GM23248 (cell line): ENCODE results near the gene MYO15A. TPM values are rescaled to one million over a fixed set of nuclear protein-coding genes. Genes with fewer than 3 reads are reported as not detected.

Experiments used
- DNase-seq: peaks from one replicate; pipeline ENCODE4 v3.0.0-alpha.2; 2015
- H2AFZ ChIP-seq: fragments of 200-600 bp; sonication (generic); 2 replicates; pipeline ENCODE4 v1.6.1; 2016; ENCODE audit warnings: antibody characterized with exemption
- H3F3A ChIP-seq: fragments of 200-600 bp; sonication (generic); 2 replicates; pipeline ENCODE4 v1.6.1; 2016; ENCODE audit warnings: mild to moderate bottlenecking, antibody characterized with exemption, mixed run types; ENCODE audit not compliant: insufficient read depth
- H3K27ac ChIP-seq: fragments of 200-600 bp; sonication (generic); 2 replicates; pipeline ENCODE4 v1.5.1; 2016; ENCODE audit warnings: mild to moderate bottlenecking
- H3K27me3 ChIP-seq: fragments of 200-600 bp; sonication (generic); replicated peaks from 2 replicates; pipeline ENCODE4 v1.6.1; 2016; ENCODE audit warnings: mild to moderate bottlenecking; ENCODE audit not compliant: insufficient read depth
- H3K36me3 ChIP-seq: fragments of 200-600 bp; sonication (generic); 2 replicates; pipeline ENCODE4 v1.6.1; 2016; ENCODE audit warnings: low read depth, mild to moderate bottlenecking
- H3K4me1 ChIP-seq: fragments of 200-600 bp; sonication (generic); 2 replicates; pipeline ENCODE4 v1.6.1; 2016; ENCODE audit warnings: mild to moderate bottlenecking; ENCODE audit not compliant: insufficient read depth
- H3K4me2 ChIP-seq: fragments of 200-600 bp; sonication (generic); one replicate; pipeline ENCODE4 v1.6.1; 2016; ENCODE audit warnings: mild to moderate bottlenecking; ENCODE audit not compliant: unreplicated experiment
- H3K4me3 ChIP-seq: fragments of 200-600 bp; sonication (generic); 2 replicates; pipeline ENCODE4 v1.5.1; 2016; ENCODE audit warnings: mild to moderate bottlenecking
- H3K79me2 ChIP-seq: fragments of 200-600 bp; sonication (generic); 2 replicates; pipeline ENCODE4 v1.6.1; 2016; ENCODE audit warnings: mild to moderate bottlenecking; ENCODE audit not compliant: insufficient read depth
- H3K9ac ChIP-seq: fragments of 200-600 bp; sonication (generic); 2 replicates; pipeline ENCODE4 v1.6.1; 2016; ENCODE audit warnings: mild to moderate bottlenecking
- H3K9me2 ChIP-seq: fragments of 200-600 bp; sonication (generic); 2 replicates; pipeline ENCODE4 v1.6.1; 2016; ENCODE audit warnings: mixed run types, mild to moderate bottlenecking, moderate library complexity; ENCODE audit not compliant: insufficient read depth
- H3K9me3 ChIP-seq: fragments of 200-600 bp; sonication (generic); one replicate; pipeline ENCODE4 v1.6.1; 2017; ENCODE audit warnings: low read depth
- H4K20me1 ChIP-seq: fragments of 200-600 bp; sonication (generic); 2 replicates; pipeline ENCODE4 v1.6.0; 2016; ENCODE audit not compliant: insufficient read depth
- EZH2 ChIP-seq: fragments of 200-600 bp; sonication (generic); IDR thresholded peaks from 2 replicates; pipeline ENCODE4 v1.6.1; 2018; ENCODE audit warnings: antibody characterized with exemption, mild to moderate bottlenecking; ENCODE audit not compliant: insufficient read depth, poor library complexity, severe bottlenecking
- EZH2phosphoT487 ChIP-seq: fragments of 200-600 bp; sonication (generic); IDR thresholded peaks from 2 replicates; pipeline ENCODE4 v1.6.1; 2018; ENCODE audit warnings: antibody characterized with exemption, moderate library complexity, mild to moderate bottlenecking, low read depth; ENCODE audit not compliant: insufficient read depth
- WGBS, 2 experiments: methylation state at CpG; one replicate each; pipeline ENCODE4 v1.1.6; 2015 to 2017; ENCODE audit warnings: low lambda C conversion rate in 2 of 2, low coverage in 1 of 2; ENCODE audit errors: missing lambda C conversion rate in 2 of 2; 5-methylcytosine and 5-hydroxymethylcytosine counted together
- in situ Hi-C: fragments of 300-500 bp; cut with MboI; formaldehyde crosslinking; loops from 2 replicates; pipeline ENCODE4 v1.15.0; 2020
- polyA plus RNA-seq: library from polyadenylated mRNA; unstranded; fragments of >200 nt; fragmentation: Nextera tagmentation; extraction: Ambion mirVana; gene quantifications from 2 replicates; pipeline ENCODE4 v1.2.1, GENCODE V29; 2016
- total RNA-seq: library from RNA; depleted of rRNA; stranded (reverse); fragments of >200 nt; shearing (Covaris generic); gene quantifications from 2 replicates; pipeline ENCODE4 v1.2.3, GENCODE V29; 2014

MYO15A gene
- total and polyA plus RNA-seq, 2 experiments from 2014 or later, result 0.54 to 0.70 TPM

DNA sequence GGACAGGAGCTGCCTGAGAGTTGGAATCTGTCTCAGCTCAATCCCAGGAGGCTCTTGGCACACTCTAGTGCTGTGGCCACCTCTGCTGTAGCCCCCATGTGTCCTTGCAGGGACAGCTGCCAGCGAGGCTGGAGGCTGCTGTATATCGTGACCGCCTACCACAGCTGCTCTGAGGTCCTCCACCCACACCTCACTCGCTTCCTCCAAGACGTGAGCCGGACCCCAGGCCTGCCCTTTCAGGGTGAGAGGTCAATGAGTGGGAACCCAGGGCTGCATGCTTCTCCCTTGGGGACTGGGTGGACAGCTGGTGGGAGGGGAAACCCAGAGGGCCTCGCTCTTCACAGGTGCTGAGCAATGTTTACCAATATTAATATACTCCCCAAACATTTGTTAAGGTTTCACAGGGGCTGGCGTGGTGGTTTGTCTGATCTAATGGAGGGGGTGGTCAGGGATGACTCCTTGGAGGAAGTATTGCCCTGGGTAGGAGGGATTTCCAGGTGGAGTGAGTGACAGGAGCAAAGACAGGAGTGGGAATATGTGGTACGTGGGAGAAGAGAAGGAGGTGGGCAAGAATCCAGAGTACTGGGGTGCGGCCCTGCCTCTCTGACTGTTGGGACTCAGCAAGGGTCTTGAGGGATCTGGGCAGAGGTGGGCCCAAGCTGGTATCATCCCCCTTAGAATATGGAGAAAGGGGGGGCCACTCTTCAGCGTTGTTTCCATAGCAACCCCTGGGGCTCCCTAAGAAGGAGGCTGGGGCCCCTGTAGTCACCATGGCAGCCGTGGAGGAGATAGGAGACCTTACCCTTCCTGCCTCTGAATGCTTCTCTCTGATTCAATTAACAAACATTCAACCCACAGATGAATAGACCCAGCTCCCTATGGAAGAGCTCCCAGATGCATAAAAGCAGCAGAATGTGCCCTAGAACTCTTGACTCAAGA, 52.9 kb downstream of the MYO15A start:
- Histone ChIP-seq H3K27ac (no peak overlapping the region), H3K9me3 (no peaks in the 10 kb centered on the region), H3K9me2 (no peaks in the 10 kb centered on the region), H3K79me2 (no peaks in the 10 kb centered on the region), H3K4me1 (peaks cover 13% of the 10 kb centered on the region; the same call in 1 of the 2 replicates), H3K36me3 (no peaks in the 10 kb centered on the region), H3K27me3 (no peaks in the 10 kb centered on the region), H3K4me3 (no peak overlapping the region), H2AFZ (no peak overlapping the region), H3F3A (peaks cover 8% of the 10 kb centered on the region), H4K20me1 (no peaks in the 10 kb centered on the region), H3K9ac (no peak overlapping the region), H3K4me2 (no peak overlapping the region)
- DNase-seq, result peak; percentile 33
- no peak for TF ChIP-seq EZH2
- TF ChIP-seq EZH2phosphoT487, result no peak
- in situ Hi-C loops, result no loop called here
- 75 to 77% methylated on average over 12 of the region's 12 CpGs for WGBS, 2 experiments

DNA sequence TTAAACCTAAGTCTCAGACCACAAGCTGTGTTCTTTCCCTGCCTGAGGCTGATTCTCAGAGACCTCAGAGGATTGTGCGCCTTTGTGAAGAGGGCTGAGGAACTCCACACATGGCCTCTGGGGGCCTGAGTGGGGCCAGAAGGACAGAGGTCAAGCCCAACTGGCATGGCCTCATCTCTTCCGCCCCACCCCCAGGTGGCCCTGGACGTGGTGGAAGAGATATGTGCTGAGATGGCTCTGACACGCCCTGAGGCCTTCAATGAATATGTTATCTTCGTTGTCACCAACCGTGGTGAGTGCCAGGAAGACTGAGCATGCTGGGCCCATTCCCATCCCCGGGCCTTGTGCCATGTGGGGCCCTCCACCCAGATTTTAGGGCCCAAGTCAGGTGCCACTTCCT, 55.0 kb downstream of the MYO15A start:
- no peaks in the 10 kb centered on the region for H3K79me2 ChIP-seq
- H4K20me1 ChIP-seq, result no peaks in the 10 kb centered on the region
- no peak overlapping the region for H3K4me2 ChIP-seq
- H2AFZ ChIP-seq, result no peak overlapping the region
- H3K9me3 ChIP-seq, result no peaks in the 10 kb centered on the region
- TF ChIP-seq EZH2, result no peak
- TF ChIP-seq EZH2phosphoT487, result no peak
- WGBS, 2 experiments, result 79 to 83% methylated on average over 7 of the region's 7 CpGs
- no peaks in the 10 kb centered on the region for H3K27me3 ChIP-seq
- peaks cover 8% of the 10 kb centered on the region; the same call in 1 of the 2 replicates for H3F3A ChIP-seq
- H3K27ac ChIP-seq, result no peak overlapping the region
- H3K4me1 ChIP-seq, result peaks cover 13% of the 10 kb centered on the region; the same call in 1 of the 2 replicates
- no peaks in the 10 kb centered on the region for H3K36me3 ChIP-seq
- H3K9ac ChIP-seq, result no peak overlapping the region
- H3K4me3 ChIP-seq, result no peak overlapping the region
- in situ Hi-C loops, result no loop called here
- DNase-seq, result no peak
- no peaks in the 10 kb centered on the region for H3K9me2 ChIP-seq

- no peak for TF ChIP-seq EZH2
- no peak for TF ChIP-seq EZH2phosphoT487
- no peak for DNase-seq
- no peak overlapping the region for H3K9ac ChIP-seq
- H3K27ac ChIP-seq, result no peak overlapping the region
- H3K27me3 ChIP-seq, result no peaks in the 10 kb centered on the region
- 0 out of 2 replicates have a peak, but pooled peaks cover 1% of the 10 kb centered on the region for H3K4me1 ChIP-seq
- H4K20me1 ChIP-seq, result no peaks in the 10 kb centered on the region
- no peaks in the 10 kb centered on the region for H3F3A ChIP-seq
- H3K4me3 ChIP-seq, result no peak overlapping the region
- in situ Hi-C loops, result no loop called here
- 46 to 47% methylated on average over 5 of the region's 5 CpGs for WGBS, 2 experiments
- H3K79me2 ChIP-seq, result no peaks in the 10 kb centered on the region
- no peak overlapping the region for H2AFZ ChIP-seq
- H3K4me2 ChIP-seq, result no peak overlapping the region
- no peaks in the 10 kb centered on the region for H3K9me3 ChIP-seq
- H3K36me3 ChIP-seq, result no peaks in the 10 kb centered on the region
- H3K9me2 ChIP-seq, result no peaks in the 10 kb centered on the region
Measured at GRCh38 chr17:18166894-18167293, 58.3 kb downstream of the MYO15A start.

DNA sequence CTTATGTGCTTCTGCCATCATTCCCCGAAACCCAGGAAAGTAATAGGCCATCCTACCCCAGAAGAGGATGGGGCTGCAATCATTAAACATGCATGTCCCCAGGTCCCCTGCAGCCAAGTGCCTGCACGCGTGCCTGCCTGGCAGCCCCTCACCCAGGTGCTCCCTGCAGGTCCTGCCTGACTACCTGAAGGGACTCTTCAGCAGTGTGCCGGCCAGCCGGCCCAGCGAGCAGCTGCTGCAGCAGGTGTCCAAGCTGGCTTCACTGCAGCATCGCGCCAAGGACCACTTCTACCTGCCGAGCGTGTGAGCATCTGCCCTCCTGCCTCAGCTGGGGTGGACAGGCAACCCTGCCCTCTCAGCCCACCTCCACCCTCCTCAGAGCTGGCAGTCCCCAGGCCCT, 58.9 kb downstream of the MYO15A start:
- WGBS, 2 experiments, result 95 to 96% methylated on average over 10 of the region's 10 CpGs
- Histone ChIP-seq H3K9ac (no peak overlapping the region), H3K9me3 (no peaks in the 10 kb centered on the region), H3K4me2 (no peak overlapping the region), H3K79me2 (no peaks in the 10 kb centered on the region), H3K9me2 (no peaks in the 10 kb centered on the region), H3K27ac (no peak overlapping the region), H2AFZ (no peak overlapping the region), H3K27me3 (no peaks in the 10 kb centered on the region), H4K20me1 (no peaks in the 10 kb centered on the region), H3K4me1 (no peaks in the 10 kb centered on the region), H3F3A (no peaks in the 10 kb centered on the region), H3K36me3 (no peaks in the 10 kb centered on the region), H3K4me3 (no peak overlapping the region)
- DNase-seq, result no peak
- TF ChIP-seq EZH2, result no peak
- no peak for TF ChIP-seq EZH2phosphoT487
- in situ Hi-C loops, result no loop called here
